Thyroid gland (tissue), 4 donors: ENCODE measurements around the gene MTA2. TPM values are rescaled to one million over a fixed set of nuclear protein-coding genes. Genes with fewer than 3 reads are reported as not detected.

ENCODE experiments used
- DNase-seq, 2 donors: peaks; one replicate each; pipeline ENCODE4 v3.0.0-alpha.2; 2019
- H3K27ac ChIP-seq, 3 donors: fragments of 200-600 bp; sonication (generic); 1 replicate in 2 of 3; 2 replicates in 1 of 3; pipeline ENCODE4 v1.5.1; 2016 to 2019; ENCODE audit warnings: mild to moderate bottlenecking in 1 of 3, moderate library complexity in 1 of 3
- H3K27me3 ChIP-seq: fragments of 200-600 bp; sonication (generic); one replicate; pipeline ENCODE4 v1.5.1; 2019
- H3K36me3 ChIP-seq, 2 donors: fragments of 200-600 bp; sonication (generic); one replicate each; pipeline ENCODE4 v1.5.1; 2016 to 2019
- H3K4me1 ChIP-seq, 2 donors: fragments of 200-600 bp; sonication (generic); one replicate each; pipeline ENCODE4 v1.5.1; 2017 to 2019
- H3K4me3 ChIP-seq, 3 donors: fragments of 200-600 bp; sonication (generic); replicated peaks in 1 of 3; 1 replicate in 2 of 3; 2 replicates in 1 of 3; pipeline ENCODE4 v1.5.1; 2016; ENCODE audit warnings: mild to moderate bottlenecking in 1 of 3
- H3K9me3 ChIP-seq: fragments of 200-600 bp; sonication (generic); one replicate; pipeline ENCODE4 v1.5.1; 2017
- POLR2A ChIP-seq, 2 donors: fragments of 450-650 bp; IDR thresholded peaks; one replicate each; pipeline ENCODE4 v1.6.1; 2017; ENCODE audit warnings: antibody characterized with exemption in 2 of 2, mild to moderate bottlenecking in 2 of 2, moderate library complexity in 1 of 2
- WGBS, 2 donors: methylation state at CpG; one replicate each; pipeline ENCODE4 v1.1.5; 2017; 5-methylcytosine and 5-hydroxymethylcytosine counted together
- intact Hi-C: fragments of 100-400 bp; cut with DNase I; formaldehyde crosslinking; loops from one replicate; pipeline ENCODE4 v1.15.1; 2023
- total RNA-seq, 4 donors: library from RNA; depleted of rRNA; stranded (reverse); fragments of >200 nt; gene quantifications; one replicate each; pipeline ENCODE4 v1.2.3, GENCODE V29; 2016
- TF ChIP-seq, protein P1 (sequence below), 6 experiments: fragments of 200-600 bp in 3 of 6; fragments of 450-650 bp in 3 of 6; sonication (generic) in 3 of 6; IDR thresholded peaks; one replicate each; pipeline ENCODE4 v1.5.1; 2016 to 2019; ENCODE audit warnings: antibody characterized with exemption in 6 of 6, mild to moderate bottlenecking in 2 of 6, inconsistent platforms in 1 of 6, moderate library complexity in 1 of 6

Gene MTA2
- total RNA-seq, 4 donors from 2014 or later, result 65.3 to 76.7 (median 70.7) TPM

DNA sequence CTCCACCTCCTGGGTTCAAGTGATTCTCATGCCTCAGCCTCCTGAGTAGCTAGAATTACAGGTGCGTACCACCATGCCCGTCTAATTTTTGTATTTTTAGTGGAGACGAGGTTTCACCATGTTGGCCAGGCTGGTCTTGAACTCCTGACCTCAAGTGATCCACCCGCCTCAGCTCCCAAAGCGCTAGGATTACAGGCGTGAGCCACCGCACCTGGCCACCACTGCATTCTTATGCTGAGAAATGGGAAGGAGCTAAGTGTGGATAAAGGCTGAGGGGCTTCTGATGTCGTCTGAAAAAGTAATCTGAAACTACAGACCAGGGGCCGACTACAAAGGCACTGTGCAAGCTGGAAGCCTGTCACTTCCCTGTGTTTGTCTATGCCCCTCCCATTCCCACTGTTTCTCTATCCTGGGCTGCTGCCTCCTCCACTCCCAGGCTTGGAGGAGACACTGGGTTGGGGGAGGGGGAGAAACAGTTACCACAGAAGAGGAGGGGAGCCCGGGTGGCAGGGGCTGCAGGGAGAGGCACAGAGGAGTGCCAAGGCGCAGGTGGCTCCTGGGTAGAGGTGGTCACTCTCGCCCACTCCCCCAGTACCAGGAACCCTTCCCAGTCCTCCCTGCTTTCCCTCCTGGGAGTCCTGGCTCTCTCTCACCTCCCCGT lies 2.9 kb upstream of the MTA2 start:
- DNase-seq, result no peak
- no peak for TF ChIP-seq POLR2A (IDR thresholded peaks at IDR 0.05)
- TF ChIP-seq, protein P1, sequence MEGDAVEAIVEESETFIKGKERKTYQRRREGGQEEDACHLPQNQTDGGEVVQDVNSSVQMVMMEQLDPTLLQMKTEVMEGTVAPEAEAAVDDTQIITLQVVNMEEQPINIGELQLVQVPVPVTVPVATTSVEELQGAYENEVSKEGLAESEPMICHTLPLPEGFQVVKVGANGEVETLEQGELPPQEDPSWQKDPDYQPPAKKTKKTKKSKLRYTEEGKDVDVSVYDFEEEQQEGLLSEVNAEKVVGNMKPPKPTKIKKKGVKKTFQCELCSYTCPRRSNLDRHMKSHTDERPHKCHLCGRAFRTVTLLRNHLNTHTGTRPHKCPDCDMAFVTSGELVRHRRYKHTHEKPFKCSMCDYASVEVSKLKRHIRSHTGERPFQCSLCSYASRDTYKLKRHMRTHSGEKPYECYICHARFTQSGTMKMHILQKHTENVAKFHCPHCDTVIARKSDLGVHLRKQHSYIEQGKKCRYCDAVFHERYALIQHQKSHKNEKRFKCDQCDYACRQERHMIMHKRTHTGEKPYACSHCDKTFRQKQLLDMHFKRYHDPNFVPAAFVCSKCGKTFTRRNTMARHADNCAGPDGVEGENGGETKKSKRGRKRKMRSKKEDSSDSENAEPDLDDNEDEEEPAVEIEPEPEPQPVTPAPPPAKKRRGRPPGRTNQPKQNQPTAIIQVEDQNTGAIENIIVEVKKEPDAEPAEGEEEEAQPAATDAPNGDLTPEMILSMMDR (IDR thresholded peaks at IDR 0.05), result no peak
- intact Hi-C loops, result no loop called here
- peaks cover 0 to 9% of the 10 kb centered on the region in 2 donors for H3K36me3 ChIP-seq
- no peak overlapping the region for H3K4me3 ChIP-seq
- no peaks in the 10 kb centered on the region for H3K9me3 ChIP-seq
- no peak overlapping the region for H3K27ac ChIP-seq
- WGBS, 2 donors, result 88% methylated on average over 10 to 13 of the region's 13 CpGs
- H3K4me1 ChIP-seq, result peaks cover 12 to 14% of the 10 kb centered on the region in 2 donors
- no peaks in the 10 kb centered on the region for H3K27me3 ChIP-seq

DNA sequence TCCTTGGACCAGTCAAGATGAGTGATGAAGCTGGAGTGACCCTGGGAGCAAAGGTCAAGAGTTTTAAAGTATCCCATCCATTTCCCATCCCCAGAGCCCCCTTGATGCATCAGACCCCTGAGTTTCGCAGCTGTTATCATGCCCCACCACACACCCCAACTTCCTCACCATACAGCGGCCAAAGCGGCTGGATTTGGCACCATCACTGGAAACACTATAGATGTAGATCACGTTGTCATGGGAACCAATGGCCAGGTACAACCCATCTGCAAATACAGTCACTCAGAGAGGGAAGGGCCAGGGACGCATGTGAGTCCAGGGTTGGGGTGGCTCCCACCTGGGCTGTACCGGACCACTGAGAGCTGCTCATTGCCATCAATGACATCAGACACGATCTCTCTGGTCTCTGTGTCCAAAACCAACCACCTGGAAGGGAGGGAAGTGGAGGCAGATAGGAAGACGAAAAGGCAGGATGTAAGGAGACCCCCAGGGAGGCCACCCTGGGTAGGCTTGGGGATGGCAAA lies 2.2 kb upstream of the MTA2 start:
- no peak overlapping the region for H3K27ac ChIP-seq
- H3K9me3 ChIP-seq, result no peaks in the 10 kb centered on the region
- H3K4me3 ChIP-seq, result no peak overlapping the region
- intact Hi-C loops, result no loop called here
- peaks cover 19% of the 10 kb centered on the region in 2 donors for H3K4me1 ChIP-seq
- TF ChIP-seq POLR2A (IDR thresholded peaks at IDR 0.05), result no peak
- TF ChIP-seq, protein P1 (IDR thresholded peaks at IDR 0.05), result no peak
- 87 to 91% methylated on average over 8 of the region's 8 CpGs for WGBS, 2 donors
- H3K36me3 ChIP-seq, result peaks cover 0 to 9% of the 10 kb centered on the region in 2 donors
- H3K27me3 ChIP-seq, result no peaks in the 10 kb centered on the region
- DNase-seq, result no peak

DNA sequence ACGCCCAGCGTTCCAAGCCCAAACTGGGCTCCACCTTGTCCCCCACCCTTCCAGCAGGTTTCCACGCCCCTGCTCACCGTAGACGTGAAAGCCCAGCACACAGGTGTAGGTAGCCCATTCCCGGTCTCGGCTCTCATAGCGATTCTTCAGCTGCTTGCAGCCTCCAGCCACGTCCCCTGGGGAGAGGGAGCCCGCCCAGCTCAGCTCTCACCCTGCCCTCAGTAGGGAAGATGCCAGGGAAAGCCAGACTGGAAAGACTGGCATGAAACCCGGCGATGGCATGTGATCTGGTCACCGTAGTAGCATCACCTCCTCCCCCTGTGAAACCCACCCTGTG lies 1.4 kb upstream of the MTA2 start:
- peak overlapping the region in 2 of 3 donors; percentile 82 to 95 for H3K27ac ChIP-seq
- intact Hi-C loops, result no loop called here
- no peak for TF ChIP-seq POLR2A (IDR thresholded peaks at IDR 0.05)
- TF ChIP-seq, protein P1 (IDR thresholded peaks at IDR 0.05), result no peak
- H3K27me3 ChIP-seq, result no peaks in the 10 kb centered on the region
- no peaks in the 10 kb centered on the region for H3K9me3 ChIP-seq
- H3K4me3 ChIP-seq, result peak overlapping the region in 1 of 3 donors; percentile 86
- WGBS, 2 donors, result 55 to 67% methylated on average over 12 to 13 of the region's 13 CpGs
- peaks cover 19 to 21% of the 10 kb centered on the region in 2 donors for H3K4me1 ChIP-seq
- peaks cover 5 to 10% of the 10 kb centered on the region in 2 donors for H3K36me3 ChIP-seq
- no peak for DNase-seq

DNA sequence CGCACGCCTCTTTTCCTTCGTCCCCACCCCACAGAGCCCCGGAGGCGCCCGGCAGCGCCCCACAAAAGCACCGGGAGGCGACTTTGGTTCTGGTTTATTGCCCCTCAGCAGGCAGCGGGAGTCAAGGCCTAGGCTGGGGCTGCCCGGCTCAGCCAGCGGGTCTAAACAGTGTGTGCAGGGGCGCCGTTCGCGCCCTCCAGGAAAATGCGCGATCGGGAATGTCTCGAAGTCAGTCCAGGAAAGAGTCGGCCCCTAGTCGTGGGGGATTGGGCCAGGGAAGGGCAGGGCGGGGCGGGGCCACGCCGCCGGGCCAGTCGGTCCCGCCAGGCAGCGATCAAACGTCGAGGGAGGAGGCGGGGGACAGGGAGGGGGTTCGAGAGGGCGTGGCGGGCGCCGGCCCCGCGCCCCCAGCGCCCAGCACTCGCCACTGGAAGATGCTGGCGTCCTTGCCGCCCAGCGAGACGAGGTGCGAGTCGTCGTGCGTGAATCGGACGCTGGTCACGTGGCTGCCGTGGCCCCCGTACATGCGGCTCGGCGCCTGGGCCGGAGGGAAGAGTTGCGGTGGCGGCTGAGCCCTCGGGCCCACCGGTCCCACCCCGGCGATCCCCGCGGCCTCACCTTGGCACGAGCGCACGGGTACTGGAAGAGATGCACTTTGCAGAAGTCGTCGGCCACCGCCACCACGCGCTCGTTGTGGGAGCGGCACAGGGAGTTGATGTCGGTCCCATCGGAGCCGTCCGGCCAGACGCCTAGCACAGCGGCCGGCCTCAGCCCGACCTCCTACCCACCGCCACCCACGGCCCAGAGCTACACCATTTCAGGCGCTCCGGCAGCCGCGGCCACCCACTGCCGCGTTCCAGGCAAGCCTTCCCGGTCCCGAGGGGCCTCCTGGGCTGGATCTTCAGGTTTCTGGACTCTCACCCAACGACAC lies 741 bp upstream of the MTA2 start:
- peaks cover 11 to 16% of the 10 kb centered on the region in 2 donors for H3K36me3 ChIP-seq
- no peak for TF ChIP-seq POLR2A (IDR thresholded peaks at IDR 0.05)
- TF ChIP-seq, protein P1 (IDR thresholded peaks at IDR 0.05), result peak in 2 of 6 experiments; percentile 19 to 28
- 2 to 3% methylated on average over 6 to 15 of the region's 96 CpGs for WGBS, 2 donors
- no peaks in the 10 kb centered on the region for H3K9me3 ChIP-seq
- peaks cover 19 to 21% of the 10 kb centered on the region in 2 donors for H3K4me1 ChIP-seq
- intact Hi-C loops, result no loop called here
- peak; percentile 66 to 78 for DNase-seq
- no peaks in the 10 kb centered on the region for H3K27me3 ChIP-seq
- H3K4me3 ChIP-seq, result peak overlapping the region; percentile 12 to 86 (median 37)
- peak overlapping the region; percentile 4 to 95 (median 82) for H3K27ac ChIP-seq
